Testis (tissue), 3 donors: Measurements from ENCODE around the gene RET. TPM values are rescaled to one million over a fixed set of nuclear protein-coding genes. Genes with fewer than 3 reads are reported as not detected.

Source experiments
- DNase-seq: peaks from one replicate; pipeline ENCODE4 v3.0.0-alpha.2; 2019
- H3K27ac ChIP-seq, 2 donors: fragments of 200-600 bp; sonication (generic); one replicate each; pipeline ENCODE4 v1.5.1; 2019
- H3K27me3 ChIP-seq: fragments of 200-600 bp; sonication (generic); one replicate; pipeline ENCODE4 v1.5.1; 2019
- H3K36me3 ChIP-seq: fragments of 200-600 bp; sonication (generic); one replicate; pipeline ENCODE4 v1.5.1; 2017; ENCODE audit warnings: low read depth; ENCODE audit errors: missing control alignments
- H3K4me1 ChIP-seq: fragments of 200-600 bp; sonication (generic); one replicate; pipeline ENCODE4 v1.5.1; 2019
- H3K4me3 ChIP-seq, 2 donors: fragments of 200-600 bp; sonication (generic); one replicate each; pipeline ENCODE4 v1.5.1; 2017 to 2019
- H3K9me3 ChIP-seq: fragments of 200-600 bp; sonication (generic); one replicate; pipeline ENCODE4 v1.5.1; 2017
- CTCF ChIP-seq, 3 experiments: fragments of 450-650 bp in 2 of 3; fragments of 200-600 bp in 1 of 3; sonication (generic) in 1 of 3; IDR thresholded peaks; one replicate each; pipeline ENCODE4 v1.5.1; 2016 to 2019; ENCODE audit warnings: antibody characterized with exemption in 3 of 3, mild to moderate bottlenecking in 2 of 3, moderate library complexity in 1 of 3
- POLR2A ChIP-seq: fragments of 450-650 bp; IDR thresholded peaks from one replicate; pipeline ENCODE4 v1.6.1; 2017; ENCODE audit warnings: antibody characterized with exemption, mild to moderate bottlenecking, moderate library complexity
- WGBS, 2 donors: methylation state at CpG; one replicate each; pipeline ENCODE4 v1.1.5; 2018; 5-methylcytosine and 5-hydroxymethylcytosine counted together
- intact Hi-C: fragments of 100-400 bp; cut with DNase I; formaldehyde crosslinking; loops from one replicate; pipeline ENCODE4 v1.15.1; 2023; ENCODE audit warnings: low total_unique reads
- polyA plus RNA-seq: library from polyadenylated mRNA; stranded (reverse); fragments of 350-450 nt; fragmentation: Illumina TruSeq; extraction: RNeasy Lipid Tissue Mini Kit (QIAGEN cat#74804); gene quantifications from one replicate; pipeline ENCODE4 v1.2.3, GENCODE V29; 2014; ENCODE audit warnings: low read depth, low replicate concordance; ENCODE audit not compliant: insufficient read depth
- total RNA-seq, 2 donors: library from RNA; depleted of rRNA; stranded (reverse); fragments of >200 nt; gene quantifications; one replicate each; pipeline ENCODE4 v1.2.3, GENCODE V29; 2016

Gene RET
- total and polyA plus RNA-seq, 3 donors from 2014 or later, result 5.1 to 9.5 (median 7.3) TPM

- WGBS, 2 donors, result 80 to 88% methylated on average over 3 to 14 of the region's 14 CpGs
- H3K27ac ChIP-seq, result no peak overlapping the region
- intact Hi-C loops, result no loop called here
- no peaks in the 10 kb centered on the region for H3K36me3 ChIP-seq
- no peaks in the 10 kb centered on the region for H3K27me3 ChIP-seq
- no peaks in the 10 kb centered on the region for H3K4me1 ChIP-seq
- H3K4me3 ChIP-seq, result no peak overlapping the region
- no peak for TF ChIP-seq CTCF (IDR thresholded peaks at IDR 0.05)
- no peaks in the 10 kb centered on the region for H3K9me3 ChIP-seq
- no peak for DNase-seq
Measured at GRCh38 chr10:43044961-43045621, 31.8 kb upstream of the RET start.

- no peaks in the 10 kb centered on the region for H3K36me3 ChIP-seq
- WGBS, 2 donors, result 87 to 90% methylated on average over 7 to 11 of the region's 11 CpGs
- DNase-seq, result no peak
- H3K4me1 ChIP-seq, result no peaks in the 10 kb centered on the region
- intact Hi-C loops, result no loop called here
- no peaks in the 10 kb centered on the region for H3K27me3 ChIP-seq
- H3K27ac ChIP-seq, result no peak overlapping the region
- H3K9me3 ChIP-seq, result no peaks in the 10 kb centered on the region
- no peak for TF ChIP-seq POLR2A
- TF ChIP-seq CTCF (IDR thresholded peaks at IDR 0.05), result no peak
- no peak overlapping the region for H3K4me3 ChIP-seq
Measured at GRCh38 chr10:43045631-43046287, 31.1 kb upstream of the RET start.

GRCh38 chr10:43046288-43046991 lies 30.4 kb upstream of the RET start:
- 83% methylated on average over 8 to 14 of the region's 14 CpGs for WGBS, 2 donors
- DNase-seq, result no peak

GRCh38 chr10:43047288-43047970 lies 29.4 kb upstream of the RET start:
- intact Hi-C loops, result no loop called here

More at GRCh38 chr10:43046288-43046991, 30.4 kb upstream of the RET start:
- no peaks in the 10 kb centered on the region for H3K4me1 ChIP-seq
- no peak overlapping the region for H3K4me3 ChIP-seq
- no peak overlapping the region for H3K27ac ChIP-seq
- intact Hi-C loops, result no loop called here
- H3K9me3 ChIP-seq, result no peaks in the 10 kb centered on the region
- H3K36me3 ChIP-seq, result no peaks in the 10 kb centered on the region
- no peaks in the 10 kb centered on the region for H3K27me3 ChIP-seq
- TF ChIP-seq CTCF (IDR thresholded peaks at IDR 0.05), result no peak
- no peak for TF ChIP-seq POLR2A

More at GRCh38 chr10:43047288-43047970, 29.4 kb upstream of the RET start:
- Histone ChIP-seq H3K27ac (no peak overlapping the region), H3K36me3 (no peaks in the 10 kb centered on the region), H3K4me1 (no peaks in the 10 kb centered on the region), H3K4me3 (no peak overlapping the region), H3K27me3 (no peaks in the 10 kb centered on the region), H3K9me3 (no peaks in the 10 kb centered on the region)
- DNase-seq, result no peak
- 76 to 88% methylated on average over 8 of the region's 8 CpGs for WGBS, 2 donors
- TF ChIP-seq CTCF (IDR thresholded peaks at IDR 0.05), result no peak
